Activated T-helper 2 cell treated with anti-CD3 and anti-CD28 coated beads, Interferon-gamma antibody, Interleukin-2, Interleukin-4, amounts not matched to agents 10 μg/mL and 5 μg/mL and 100 μg/mL, durations not matched to agents 14 hours and 24 hours and 36 hours (primary cell): ENCODE results near the gene OR6Y1. TPM values are rescaled to one million over a fixed set of nuclear protein-coding genes. Genes with fewer than 3 reads are reported as not detected.

Experiments used
- DNase-seq: peaks from one replicate; pipeline ENCODE4 v3.0.0; 2021; ENCODE audit warnings: low spot score
- H3K27ac Mint-ChIP-seq: one replicate; pipeline ENCODE4 v1.8.0; 2021; ENCODE audit warnings: mixed read lengths
- H3K27me3 Mint-ChIP-seq: one replicate; pipeline ENCODE4 v1.8.0; 2021; ENCODE audit warnings: low read depth, mixed read lengths
- H3K36me3 Mint-ChIP-seq: one replicate; pipeline ENCODE4 v1.8.0; 2021; ENCODE audit warnings: low read depth, mixed read lengths
- H3K4me1 Mint-ChIP-seq: one replicate; pipeline ENCODE4 v1.8.0; 2021; ENCODE audit warnings: low read depth, mixed read lengths
- H3K4me3 Mint-ChIP-seq: one replicate; pipeline ENCODE4 v1.8.0; 2021; ENCODE audit warnings: low read depth, mild to moderate bottlenecking, moderate library complexity, mixed read lengths
- H3K9me3 Mint-ChIP-seq: one replicate; pipeline ENCODE4 v1.8.0; 2021; ENCODE audit warnings: mixed read lengths
- intact Hi-C: fragments of 100-400 bp; cut with micrococcal nuclease; formaldehyde crosslinking; loops from one replicate; pipeline ENCODE4 v1.15.1; 2023
- total RNA-seq: library from RNA; stranded (reverse); gene quantifications from 2 replicates; pipeline ENCODE4 v1.2.3, GENCODE V29; 2022

Gene OR6Y1
- total RNA-seq: not detected in 2 replicates

GRCh38 chr1:158554352-158554751, at the start of gene OR6Y1:
Gene OR6Y1, minus strand, starts transcription at chr1:158554405. Its CDS starts 6,300 bp downstream, at chr1:158548105.
- H3K4me1 Mint-ChIP-seq: no peaks in the 10 kb centered on the region
- H3K4me3 Mint-ChIP-seq: no peak within 1 kb of the TSS

GRCh38 chr1:158600735-158601134, 46.5 kb upstream of the OR6Y1 start:
- H3K4me3 Mint-ChIP-seq: no peak overlapping the region

More at GRCh38 chr1:158554352-158554751, at the start of gene OR6Y1:
- Mint-ChIP-seq H3K36me3 (no peaks in the 10 kb centered on the region), H3K9me3 (no peaks in the 10 kb centered on the region), H3K27ac (no peak within 1 kb of the TSS), H3K27me3 (peaks cover under 1% of the 10 kb centered on the region)
- intact Hi-C loops: no loop called here
- no peak for DNase-seq

GRCh38 chr1:158586942-158587341, 32.7 kb upstream of the OR6Y1 start:
- no peak for DNase-seq
- Mint-ChIP-seq H3K27me3 (no peaks in the 10 kb centered on the region), H3K4me1 (no peaks in the 10 kb centered on the region)

More at GRCh38 chr1:158600735-158601134, 46.5 kb upstream of the OR6Y1 start:
- H3K9me3 Mint-ChIP-seq: peaks cover 9% of the 10 kb centered on the region
- no peak overlapping the region for H3K27ac Mint-ChIP-seq
- H3K4me1 Mint-ChIP-seq: no peaks in the 10 kb centered on the region
- intact Hi-C loops: no loop called here
- H3K36me3 Mint-ChIP-seq: no peaks in the 10 kb centered on the region
- peaks cover 3% of the 10 kb centered on the region for H3K27me3 Mint-ChIP-seq
- DNase-seq: no peak

GRCh38 chr1:158583962-158584361, 29.8 kb upstream of the OR6Y1 start:
- Mint-ChIP-seq H3K9me3 (no peaks in the 10 kb centered on the region), H3K27ac (no peak overlapping the region), H3K27me3 (no peaks in the 10 kb centered on the region), H3K4me3 (no peak overlapping the region), H3K36me3 (no peaks in the 10 kb centered on the region), H3K4me1 (peaks cover 2% of the 10 kb centered on the region)
- DNase-seq: no peak
- intact Hi-C loops: no loop called here

More at GRCh38 chr1:158586942-158587341, 32.7 kb upstream of the OR6Y1 start:
- intact Hi-C loops: no loop called here
- Mint-ChIP-seq H3K27ac (no peak overlapping the region), H3K9me3 (no peaks in the 10 kb centered on the region), H3K4me3 (no peak overlapping the region), H3K36me3 (no peaks in the 10 kb centered on the region)

- peaks cover under 1% of the 10 kb centered on the region for H3K27me3 Mint-ChIP-seq
- intact Hi-C loops: no loop called here
- no peak within 1 kb of the TSS for H3K27ac Mint-ChIP-seq
- H3K36me3 Mint-ChIP-seq: no peaks in the 10 kb centered on the region
- DNase-seq: no peak
- no peaks in the 10 kb centered on the region for H3K9me3 Mint-ChIP-seq
- H3K4me3 Mint-ChIP-seq: no peak within 1 kb of the TSS
- H3K4me1 Mint-ChIP-seq: peaks cover 2% of the 10 kb centered on the region
Measured at GRCh38 chr1:158579733-158580132, 25.5 kb upstream of the OR6Y1 start, which contains the start of gene OR10X1. Gene OR10X1, minus strand, starts transcription at chr1:158579899. Its CDS starts 0 bp downstream, at chr1:158579899.

- Mint-ChIP-seq H3K9me3 (no peaks in the 10 kb centered on the region), H3K4me1 (peaks cover 2% of the 10 kb centered on the region), H3K36me3 (no peaks in the 10 kb centered on the region), H3K4me3 (no peak overlapping the region), H3K27me3 (peaks cover 2% of the 10 kb centered on the region), H3K27ac (no peak overlapping the region)
- intact Hi-C loops: no loop called here
- DNase-seq: no peak
Measured at GRCh38 chr1:158577561-158577960, 23.4 kb upstream of the OR6Y1 start.

GRCh38 chr1:158572226-158572625, 18.0 kb upstream of the OR6Y1 start:
- H3K27me3 Mint-ChIP-seq: peaks cover 7% of the 10 kb centered on the region
- intact Hi-C loops: no loop called here
- no peak overlapping the region for H3K27ac Mint-ChIP-seq
- no peaks in the 10 kb centered on the region for H3K36me3 Mint-ChIP-seq
- H3K4me3 Mint-ChIP-seq: no peak overlapping the region
- no peaks in the 10 kb centered on the region for H3K4me1 Mint-ChIP-seq
- no peak for DNase-seq
- H3K9me3 Mint-ChIP-seq: no peaks in the 10 kb centered on the region

- no peak within 1 kb of the TSS for H3K4me3 Mint-ChIP-seq
- no peaks in the 10 kb centered on the region for H3K9me3 Mint-ChIP-seq
- no peaks in the 10 kb centered on the region for H3K36me3 Mint-ChIP-seq
- no peaks in the 10 kb centered on the region for H3K4me1 Mint-ChIP-seq
- peaks cover 7% of the 10 kb centered on the region for H3K27me3 Mint-ChIP-seq
- no peak for DNase-seq
- intact Hi-C loops: no loop called here
- H3K27ac Mint-ChIP-seq: no peak within 1 kb of the TSS
Measured at GRCh38 chr1:158570480-158570879, 16.3 kb upstream of the OR6Y1 start, which contains the start of gene OR6P1. Gene OR6P1, minus strand, starts transcription at chr1:158570580. Its CDS starts 6,976 bp downstream, at chr1:158563604.

GRCh38 chr1:158564608-158565007, 10.4 kb upstream of the OR6Y1 start:
- no peak for DNase-seq
- Mint-ChIP-seq H3K9me3 (no peaks in the 10 kb centered on the region), H3K36me3 (no peaks in the 10 kb centered on the region), H3K27ac (no peak overlapping the region), H3K27me3 (no peaks in the 10 kb centered on the region), H3K4me1 (no peaks in the 10 kb centered on the region), H3K4me3 (no peak overlapping the region)
- intact Hi-C loops: no loop called here

- Mint-ChIP-seq H3K27ac (no peak overlapping the region), H3K36me3 (no peaks in the 10 kb centered on the region), H3K27me3 (no peaks in the 10 kb centered on the region), H3K4me3 (no peak overlapping the region), H3K9me3 (no peaks in the 10 kb centered on the region), H3K4me1 (no peaks in the 10 kb centered on the region)
- DNase-seq: no peak
- intact Hi-C loops: no loop called here
Measured at GRCh38 chr1:158563853-158564252, 9.6 kb upstream of the OR6Y1 start.

GRCh38 chr1:158559696-158560095, 5.5 kb upstream of the OR6Y1 start:
- no peaks in the 10 kb centered on the region for H3K9me3 Mint-ChIP-seq
- H3K4me3 Mint-ChIP-seq: no peak overlapping the region
- H3K36me3 Mint-ChIP-seq: no peaks in the 10 kb centered on the region
- no peak for DNase-seq
- H3K27me3 Mint-ChIP-seq: no peaks in the 10 kb centered on the region
- H3K27ac Mint-ChIP-seq: no peak overlapping the region
- intact Hi-C loops: no loop called here
- no peaks in the 10 kb centered on the region for H3K4me1 Mint-ChIP-seq

GRCh38 chr1:158552296-158552695, 1.9 kb downstream of the OR6Y1 start:
- Mint-ChIP-seq H3K9me3 (no peaks in the 10 kb centered on the region), H3K27me3 (peaks cover 4% of the 10 kb centered on the region), H3K4me1 (no peaks in the 10 kb centered on the region), H3K27ac (no peak overlapping the region), H3K4me3 (no peak overlapping the region), H3K36me3 (no peaks in the 10 kb centered on the region)
- intact Hi-C loops: no loop called here
- DNase-seq: no peak

GRCh38 chr1:158547533-158547932, 6.7 kb downstream of the OR6Y1 start:
- Mint-ChIP-seq H3K27ac (no peak overlapping the region), H3K4me3 (no peak overlapping the region)

GRCh38 chr1:158537609-158538008, 16.6 kb downstream of the OR6Y1 start:
- Mint-ChIP-seq H3K36me3 (no peaks in the 10 kb centered on the region), H3K27ac (no peak overlapping the region), H3K9me3 (no peaks in the 10 kb centered on the region), H3K4me1 (no peaks in the 10 kb centered on the region), H3K4me3 (no peak overlapping the region), H3K27me3 (no peaks in the 10 kb centered on the region)
- DNase-seq: no peak
- intact Hi-C loops: no loop called here

More at GRCh38 chr1:158547533-158547932, 6.7 kb downstream of the OR6Y1 start:
- intact Hi-C loops: no loop called here
- Mint-ChIP-seq H3K4me1 (no peaks in the 10 kb centered on the region), H3K27me3 (peaks cover 4% of the 10 kb centered on the region), H3K36me3 (no peaks in the 10 kb centered on the region), H3K9me3 (no peaks in the 10 kb centered on the region)
- DNase-seq: no peak
